ENCODE measurements around the gene HNF4A.

The HNF4A gene

GRCh38 chr20:44475372-44475693 lies 119.8 kb downstream of the HNF4A start:
- Mint-ChIP-seq H3K36me3 (ENCODE audit: insufficient read depth) (peaks cover 15% of the 10 kb centered on the region), H3K4me1 (peaks cover 28% of the 10 kb centered on the region), H3K9me3 (no peaks in the 10 kb centered on the region), H3K27me3 (no peaks in the 10 kb centered on the region), H3K4me3 (peak overlapping the region; percentile 97), H3K27ac (ENCODE audit: low read depth) (peak overlapping the region; percentile 95)
- no peak for ATAC-seq (replicated peaks; ENCODE audit: extremely low read depth, poor library complexity, severe bottlenecking)
- no peak for DNase-seq (ENCODE audit: low spot score in 2 of 2)

GRCh38 chr20:44475694-44476560 lies 120.4 kb downstream of the HNF4A start, which contains the start of gene TTPAL:
Gene TTPAL (plus strand): TSS chr20:44475874. CDS start chr20:44480000, 4,126 bp downstream.
- Mint-ChIP-seq H3K27me3 (no peaks in the 10 kb centered on the region), H3K36me3 (ENCODE audit: insufficient read depth) (peaks cover 14% of the 10 kb centered on the region), H3K4me3 (peak within 1 kb of the TSS; percentile 97), H3K9me3 (no peaks in the 10 kb centered on the region), H3K27ac (ENCODE audit: low read depth) (peak within 1 kb of the TSS; percentile 95), H3K4me1 (peaks cover 34% of the 10 kb centered on the region)
- ATAC-seq (replicated peaks; ENCODE audit: extremely low read depth, poor library complexity, severe bottlenecking) (peak; percentile 97), DNase-seq (ENCODE audit: low spot score in 2 of 2) (peak; percentile 77 to 78)

DNA sequence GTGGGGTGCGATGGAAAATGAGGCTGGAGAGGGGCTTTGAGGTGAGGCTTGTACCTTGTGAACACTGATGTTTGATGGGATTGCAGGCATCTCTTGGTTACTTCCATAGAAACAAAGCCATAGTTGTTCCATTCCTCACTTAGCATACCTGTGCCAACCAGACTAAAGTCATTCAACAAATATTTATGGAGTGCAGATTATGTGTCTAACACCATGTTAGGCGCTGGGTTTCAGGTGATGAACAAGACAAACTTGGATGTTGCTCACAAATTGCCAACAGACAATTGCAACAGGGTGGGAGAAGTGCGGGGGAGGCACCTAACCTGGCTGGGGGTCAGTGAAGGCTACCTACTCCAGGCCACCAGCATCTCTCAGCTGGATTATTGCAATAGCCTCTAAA lies 121.7 kb downstream of the HNF4A start:
- DNase-seq (ENCODE audit: low spot score in 2 of 2) (no peak), ATAC-seq (replicated peaks; ENCODE audit: extremely low read depth, poor library complexity, severe bottlenecking) (no peak)
- Mint-ChIP-seq H3K36me3 (ENCODE audit: insufficient read depth) (peaks cover 25% of the 10 kb centered on the region), H3K9me3 (no peaks in the 10 kb centered on the region), H3K4me1 (peaks cover 36% of the 10 kb centered on the region), H3K27ac (ENCODE audit: low read depth) (peak overlapping the region; percentile 95), H3K4me3 (peak overlapping the region; percentile 97), H3K27me3 (no peaks in the 10 kb centered on the region)

DNA sequence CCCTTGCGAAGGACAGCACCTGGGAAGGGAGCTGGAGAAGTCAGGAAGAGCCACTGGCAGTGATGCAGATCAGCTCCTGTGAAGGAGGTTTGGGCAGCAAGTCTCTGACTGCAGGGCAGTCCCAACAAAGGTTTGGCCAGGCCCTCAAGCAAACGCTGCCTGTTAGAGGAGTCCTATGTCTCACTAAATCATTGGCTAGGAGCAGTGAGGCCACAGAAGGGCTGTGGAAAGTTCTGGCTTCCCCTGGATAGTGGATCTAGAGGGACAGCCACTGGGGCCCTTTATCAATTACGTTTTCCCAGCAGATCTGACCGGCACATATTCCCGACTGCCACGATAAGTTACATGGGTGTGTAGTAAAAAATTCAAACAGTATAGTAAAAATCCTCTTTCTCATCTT lies 122.7 kb downstream of the HNF4A start:
- Mint-ChIP-seq H3K27me3 (no peaks in the 10 kb centered on the region), H3K36me3 (ENCODE audit: insufficient read depth) (peaks cover 27% of the 10 kb centered on the region), H3K4me1 (peaks cover 36% of the 10 kb centered on the region), H3K4me3 (no peak overlapping the region), H3K27ac (ENCODE audit: low read depth) (peak overlapping the region; percentile 37), H3K9me3 (no peaks in the 10 kb centered on the region)
- DNase-seq (ENCODE audit: low spot score in 2 of 2) (no peak), ATAC-seq (replicated peaks; ENCODE audit: extremely low read depth, poor library complexity, severe bottlenecking) (no peak)

DNA sequence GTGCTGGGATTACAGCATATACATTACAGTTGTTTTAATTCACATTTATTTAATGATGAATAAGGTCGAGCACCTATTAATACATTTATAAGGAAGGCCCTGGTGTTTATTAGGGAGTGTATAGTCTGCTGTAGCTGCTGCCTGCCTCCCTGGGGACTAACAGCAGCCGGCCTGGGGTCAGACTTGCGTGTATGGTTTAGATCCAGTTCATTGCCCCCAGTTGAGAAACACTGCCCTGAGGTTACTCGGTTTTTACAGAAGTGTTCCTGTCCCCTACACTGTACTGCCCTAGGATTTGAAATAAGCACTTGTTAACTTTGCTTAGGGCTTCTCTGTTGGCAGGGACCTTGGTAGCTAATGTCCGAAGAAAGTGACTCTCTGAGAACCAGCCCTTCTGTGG lies 124.1 kb downstream of the HNF4A start:
- peaks cover 38% of the 10 kb centered on the region for H3K36me3 Mint-ChIP-seq (ENCODE audit: insufficient read depth)

GRCh38 chr20:44480097-44480496 lies 124.6 kb downstream of the HNF4A start:
- DNase-seq (ENCODE audit: low spot score in 2 of 2) (no peak), ATAC-seq (replicated peaks; ENCODE audit: extremely low read depth, poor library complexity, severe bottlenecking) (no peak)
- no peaks in the 10 kb centered on the region for H3K27me3 Mint-ChIP-seq
- H3K4me3 Mint-ChIP-seq, result no peak overlapping the region
- no peak overlapping the region for H3K27ac Mint-ChIP-seq (ENCODE audit: low read depth)
- no peaks in the 10 kb centered on the region for H3K9me3 Mint-ChIP-seq
- H3K4me1 Mint-ChIP-seq, result peaks cover 30% of the 10 kb centered on the region
- H3K36me3 Mint-ChIP-seq (ENCODE audit: insufficient read depth), result peaks cover 38% of the 10 kb centered on the region

More for the DNA sequence above, 124.1 kb downstream of the HNF4A start:
- peaks cover 35% of the 10 kb centered on the region for H3K4me1 Mint-ChIP-seq
- ATAC-seq (replicated peaks; ENCODE audit: extremely low read depth, poor library complexity, severe bottlenecking) (no peak), DNase-seq (ENCODE audit: low spot score in 2 of 2) (no peak)
- no peaks in the 10 kb centered on the region for H3K9me3 Mint-ChIP-seq
- H3K27ac Mint-ChIP-seq (ENCODE audit: low read depth), result no peak overlapping the region
- H3K27me3 Mint-ChIP-seq, result no peaks in the 10 kb centered on the region
- H3K4me3 Mint-ChIP-seq, result no peak overlapping the region

GRCh38 chr20:44481719-44482416 lies 126.4 kb downstream of the HNF4A start:
- no peak for DNase-seq (ENCODE audit: low spot score in 2 of 2)
- Mint-ChIP-seq H3K27ac (ENCODE audit: low read depth) (no peak overlapping the region), H3K4me1 (peaks cover 14% of the 10 kb centered on the region), H3K36me3 (ENCODE audit: insufficient read depth) (peaks cover 37% of the 10 kb centered on the region), H3K9me3 (no peaks in the 10 kb centered on the region), H3K27me3 (no peaks in the 10 kb centered on the region), H3K4me3 (no peak overlapping the region)
- no peak for ATAC-seq (replicated peaks; ENCODE audit: extremely low read depth, poor library complexity, severe bottlenecking)

DNA sequence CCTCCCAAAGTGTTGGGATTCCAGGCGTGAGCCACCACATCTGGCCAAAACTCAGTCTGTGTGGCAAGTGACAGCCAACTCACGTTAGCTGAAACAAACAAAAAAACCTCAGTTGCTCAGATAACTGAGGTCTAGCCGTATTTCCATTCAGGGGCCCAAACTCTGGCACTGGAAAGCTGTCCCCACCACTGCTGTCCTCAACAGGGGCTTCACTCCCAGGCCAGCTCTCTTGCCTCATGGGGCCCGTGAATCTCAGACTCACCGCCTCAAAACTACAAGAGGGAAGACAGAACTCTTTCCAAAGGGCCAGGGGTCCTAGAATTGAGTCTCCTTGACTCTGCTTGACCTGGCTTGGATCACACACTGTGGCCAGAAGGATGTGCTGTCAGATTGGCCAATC lies 127.6 kb downstream of the HNF4A start:
- Mint-ChIP-seq H3K36me3 (ENCODE audit: insufficient read depth) (peaks cover 37% of the 10 kb centered on the region), H3K9me3 (no peaks in the 10 kb centered on the region), H3K4me1 (peaks cover 10% of the 10 kb centered on the region), H3K27me3 (no peaks in the 10 kb centered on the region), H3K27ac (ENCODE audit: low read depth) (no peak overlapping the region), H3K4me3 (no peak overlapping the region)
- ATAC-seq (replicated peaks; ENCODE audit: extremely low read depth, poor library complexity, severe bottlenecking), result no peak
- no peak for DNase-seq (ENCODE audit: low spot score in 2 of 2)
